HepG2 (cell line): ENCODE measurements around the gene VASN. TPM values are rescaled to one million over a fixed set of nuclear protein-coding genes. Genes with fewer than 3 reads are reported as not detected.

Source experiments
- AKAP8 ChIP-seq: sonication (generic); formaldehyde crosslinking; IDR thresholded peaks from 2 replicates; pipeline ENCODE4 v1.5.1; 2020; ENCODE audit warnings: mild to moderate bottlenecking, missing genetic modification reagents
- ARHGAP35 ChIP-seq: sonication (generic); formaldehyde crosslinking; IDR thresholded peaks from 2 replicates; pipeline ENCODE4 v1.9.0; 2022; ENCODE audit warnings: mild to moderate bottlenecking, inconsistent platforms, moderate library complexity, missing genetic modification reagents, borderline replicate concordance
- CHCHD3 ChIP-seq: sonication (generic); formaldehyde crosslinking; IDR thresholded peaks from 2 replicates; pipeline ENCODE4 v1.8.0; 2022; ENCODE audit warnings: mild to moderate bottlenecking, missing genetic modification reagents, moderate library complexity
- FOSL2 ChIP-seq: sonication (generic); formaldehyde crosslinking; IDR thresholded peaks from 2 replicates; pipeline ENCODE4 v1.4.0; 2020; ENCODE audit warnings: missing genetic modification reagents
- GPBP1L1 ChIP-seq: sonication (generic); formaldehyde crosslinking; IDR thresholded peaks from 2 replicates; pipeline ENCODE4 v1.5.0; 2020; ENCODE audit warnings: mild to moderate bottlenecking, missing genetic modification reagents
- KDM2A ChIP-seq: sonication (generic); formaldehyde crosslinking; IDR thresholded peaks from 2 replicates; pipeline ENCODE4 v1.4.0; 2020; ENCODE audit warnings: low read depth, missing genetic modification reagents, borderline replicate concordance
- KDM5A ChIP-seq: fragments of 200-600 bp; sonication (generic); IDR thresholded peaks from 2 replicates; pipeline ENCODE4 v1.7.0; 2018; ENCODE audit warnings: antibody characterized with exemption, mild to moderate bottlenecking, low read length, borderline replicate concordance
- PRPF4 ChIP-seq: fragments of 200-400 bp; formaldehyde crosslinking; IDR thresholded peaks from 2 replicates; pipeline ENCODE4 v1.6.1; 2016; ENCODE audit warnings: low read length, low read depth; ENCODE audit not compliant: poor library complexity, severe bottlenecking
- RBM39 ChIP-seq: fragments of 200-400 bp; formaldehyde crosslinking; IDR thresholded peaks from one replicate; pipeline ENCODE4 v1.6.1; 2018; ENCODE audit warnings: antibody characterized with exemption, mild to moderate bottlenecking, low read depth, low read length; ENCODE audit not compliant: poor library complexity, severe bottlenecking
- SALL2 ChIP-seq: sonication (generic); formaldehyde crosslinking; IDR thresholded peaks from 2 replicates; pipeline ENCODE4 v1.8.1; 2023; ENCODE audit warnings: mild to moderate bottlenecking, missing genetic modification reagents, inconsistent platforms
- ZBTB43 ChIP-seq: sonication (generic); formaldehyde crosslinking; conservative IDR thresholded peaks from 2 replicates; pipeline ENCODE4 v1.4.0; 2020; ENCODE audit warnings: missing genetic modification reagents
- ZFY ChIP-seq: sonication (generic); formaldehyde crosslinking; IDR thresholded peaks from 2 replicates; pipeline ENCODE4 v1.4.0; 2020; ENCODE audit warnings: missing genetic modification reagents
- ZMAT5 ChIP-seq: sonication (generic); formaldehyde crosslinking; IDR thresholded peaks from 2 replicates; pipeline ENCODE4 v1.5.0; 2020; ENCODE audit warnings: mild to moderate bottlenecking, low read depth, missing genetic modification reagents, borderline replicate concordance
- ZNF414 ChIP-seq: sonication (generic); formaldehyde crosslinking; IDR thresholded peaks from 2 replicates; pipeline ENCODE4 v1.5.0; 2020; ENCODE audit warnings: missing genetic modification reagents
- ZNF563 ChIP-seq: sonication (generic); formaldehyde crosslinking; IDR thresholded peaks from 2 replicates; pipeline ENCODE4 v1.8.0; 2022; ENCODE audit warnings: mild to moderate bottlenecking, moderate library complexity, missing genetic modification reagents
- ZNF646 ChIP-seq: sonication (generic); formaldehyde crosslinking; IDR thresholded peaks from 2 replicates; pipeline ENCODE4 v1.9.0; 2021; ENCODE audit warnings: mild to moderate bottlenecking, missing genetic modification reagents
- ZNF660 ChIP-seq: sonication (generic); formaldehyde crosslinking; IDR thresholded peaks from 2 replicates; pipeline ENCODE4 v1.5.1; 2020; ENCODE audit warnings: mild to moderate bottlenecking, low read depth, missing genetic modification reagents, borderline replicate concordance
- ZNF709 ChIP-seq: sonication (generic); formaldehyde crosslinking; IDR thresholded peaks from 2 replicates; pipeline ENCODE4 v1.5.0; 2020; ENCODE audit warnings: mild to moderate bottlenecking, missing genetic modification reagents
- polyA plus RNA-seq, 8 experiments: library from polyadenylated mRNA; depleted of rRNA in 3 of 8; stranded (reverse) in 7 of 8; unstranded in 1 of 8; fragments of >200 nt; fragmentation: Illumina TruSeq in 4 of 8; extraction: Trizol in 4 of 8; gene quantifications; 2 replicates each; pipeline versions ENCODE4 v1.2.1 to v1.2.3, GENCODE V29; 2011 to 2016; ENCODE audit warnings: low read depth in 4 of 8, missing spikeins in 1 of 8, mixed read lengths in 1 of 8; ENCODE audit not compliant: insufficient read depth in 1 of 8
- total RNA-seq, 5 experiments: library from RNA; depleted of rRNA; stranded (reverse); fragments of >200 nt; fragmentation: Illumina TruSeq; extraction: Trizol; gene quantifications; 2 replicates each; pipeline ENCODE4 v1.2.3, GENCODE V29; 2016; ENCODE audit warnings: low read depth in 1 of 5

Gene VASN
- total and polyA plus RNA-seq, 2 of the 13 experiments (the other 11 are each of a cell fraction or from before 2014, with no cell fraction given) = 8.4 to 18.2 TPM

- TF ChIP-seq KDM5A = no peak
- TF ChIP-seq ZNF414 = 0 out of 2 replicates have a peak, but pooled peaks have one; percentile 61
- peak; percentile 88 for TF ChIP-seq PRPF4
- no peak for TF ChIP-seq FOSL2 (CRISPR knock-in tag)
- TF ChIP-seq CHCHD3 (CRISPR knock-in tag) = no peak
- peak; percentile 13; the same call in 1 of the 2 replicates for TF ChIP-seq ZBTB43 (CRISPR knock-in tag)
- TF ChIP-seq ZFY (CRISPR knock-in tag) = no peak; the same call in none of the 2 replicates
- no peak for TF ChIP-seq ZNF709 (CRISPR knock-in tag)
- TF ChIP-seq ZNF660 (CRISPR knock-in tag) = no peak
- TF ChIP-seq ZNF563 (CRISPR knock-in tag) = no peak
- TF ChIP-seq GPBP1L1 (CRISPR knock-in tag) = no peak
- TF ChIP-seq KDM2A (CRISPR knock-in tag) = no peak
- no peak for TF ChIP-seq ZMAT5
- TF ChIP-seq ZNF646 (CRISPR knock-in tag) = no peak
- no peak for TF ChIP-seq RBM39
- no peak; the same call in 1 of the 2 replicates for TF ChIP-seq ARHGAP35 (CRISPR knock-in tag)
- TF ChIP-seq SALL2 (CRISPR knock-in tag) = no peak
- 0 out of 2 replicates have a peak, but pooled peaks have one; percentile 70 for TF ChIP-seq AKAP8 (CRISPR knock-in tag)
Measured at GRCh38 chr16:4372578-4373355, 1.1 kb downstream of the VASN start (continued).
